Neuronal stem cell (in vitro differentiated cells): ENCODE data around the gene CBFB.

Experiments used
- DNase-seq: peaks from one replicate; pipeline ENCODE4 v3.0.0-alpha.2; 2013; ENCODE audit warnings: low spot score
- H2AFZ ChIP-seq: one replicate; pipeline ENCODE4 v1.6.1; 2013; ENCODE audit warnings: mild to moderate bottlenecking, low read length, inconsistent platforms
- H2AK5ac ChIP-seq: 2 replicates; pipeline ENCODE4 v1.6.1; 2013; ENCODE audit warnings: low read depth, mild to moderate bottlenecking, inconsistent platforms, low read length, moderate library complexity, mixed read lengths
- H2BK120ac ChIP-seq: 2 replicates; pipeline ENCODE4 v1.6.1; 2013; ENCODE audit warnings: low read depth, mild to moderate bottlenecking, inconsistent platforms, low read length, moderate library complexity, mixed read lengths
- H2BK12ac ChIP-seq: one replicate; pipeline ENCODE4 v1.6.1; 2013; ENCODE audit warnings: low read length, inconsistent platforms
- H2BK15ac ChIP-seq: 2 replicates; pipeline ENCODE4 v1.6.1; 2013; ENCODE audit warnings: mild to moderate bottlenecking, low read length, inconsistent platforms, mixed read lengths
- H2BK5ac ChIP-seq: one replicate; pipeline ENCODE4 v1.6.1; 2013; ENCODE audit warnings: inconsistent platforms, mild to moderate bottlenecking, low read length, moderate library complexity
- H3K14ac ChIP-seq: one replicate; pipeline ENCODE4 v1.6.1; 2013; ENCODE audit warnings: low read length, inconsistent platforms
- H3K18ac ChIP-seq: 2 replicates; pipeline ENCODE4 v1.6.1; 2013; ENCODE audit warnings: low read length, inconsistent platforms
- H3K23ac ChIP-seq: 2 replicates; pipeline ENCODE4 v1.6.1; 2013; ENCODE audit warnings: low read depth, mild to moderate bottlenecking, mixed read lengths, low read length, inconsistent platforms; ENCODE audit not compliant: poor library complexity
- H3K27ac ChIP-seq: replicated peaks from 3 replicates; pipeline ENCODE4 v1.5.1; 2013; ENCODE audit warnings: low read length, inconsistent platforms
- H3K27me3 ChIP-seq, 3 experiments: 2 replicates each; pipeline ENCODE4 v1.6.1; 2013; ENCODE audit warnings: low read length in 3 of 3, mild to moderate bottlenecking in 2 of 3, inconsistent platforms in 1 of 3, low read depth in 1 of 3, mixed read lengths in 1 of 3, moderate library complexity in 1 of 3; ENCODE audit not compliant: control insufficient read depth in 3 of 3, insufficient read depth in 3 of 3
- H3K36me3 ChIP-seq, 2 donors: replicated peaks in 1 of 2; 2 replicates each; pipeline ENCODE4 v1.6.1; 2013; ENCODE audit warnings: low read length in 2 of 2; ENCODE audit not compliant: control insufficient read depth in 2 of 2, insufficient read depth in 2 of 2
- H3K4ac ChIP-seq: 2 replicates; pipeline ENCODE4 v1.6.1; 2013; ENCODE audit warnings: inconsistent platforms, mild to moderate bottlenecking, low read length, moderate library complexity
- H3K4me1 ChIP-seq, 2 donors: 1 replicate in 1 of 2; 2 replicates in 1 of 2; pipeline ENCODE4 v1.6.1; 2013; ENCODE audit warnings: low read length in 2 of 2, low read depth in 1 of 2; ENCODE audit not compliant: control insufficient read depth in 2 of 2, insufficient read depth in 1 of 2
- H3K4me2 ChIP-seq: one replicate; pipeline ENCODE4 v1.6.1; 2013; ENCODE audit warnings: mild to moderate bottlenecking, low read length, inconsistent platforms; ENCODE audit not compliant: insufficient read depth, poor library complexity, severe bottlenecking
- H3K4me3 ChIP-seq, 2 donors: 2 replicates each; pipeline ENCODE4 v1.5.1; 2013; ENCODE audit warnings: low read length in 2 of 2, mild to moderate bottlenecking in 2 of 2, inconsistent platforms in 1 of 2, moderate library complexity in 1 of 2
- H3K79me1 ChIP-seq: one replicate; pipeline ENCODE4 v1.6.1; 2013; ENCODE audit warnings: low read depth, mild to moderate bottlenecking, inconsistent platforms, low read length, moderate library complexity
- H3K9ac ChIP-seq: one replicate; pipeline ENCODE4 v1.6.1; 2013; ENCODE audit warnings: mild to moderate bottlenecking, low read depth, low read length, inconsistent platforms; ENCODE audit not compliant: poor library complexity
- H3K9me3 ChIP-seq, 2 donors: replicated peaks in 1 of 2; 2 replicates each; pipeline versions ENCODE3 to v1.6.1; 2013; ENCODE audit warnings: low read length in 2 of 2, mild to moderate bottlenecking in 2 of 2, inconsistent platforms in 1 of 2, low read depth in 1 of 2, mixed read lengths in 1 of 2, moderate library complexity in 1 of 2; ENCODE audit not compliant: control insufficient read depth in 2 of 2, insufficient read depth in 1 of 2
- H4K8ac ChIP-seq: one replicate; pipeline ENCODE4 v1.6.1; 2013; ENCODE audit warnings: low read depth, mild to moderate bottlenecking, inconsistent platforms, low read length, moderate library complexity
- H4K91ac ChIP-seq: one replicate; pipeline ENCODE4 v1.6.1; 2013; ENCODE audit warnings: low read length, low read depth, mild to moderate bottlenecking, inconsistent platforms; ENCODE audit not compliant: poor library complexity
- WGBS, 2 donors: extraction: QIAGEN DNeasy Blood & Tissue Kit; methylation state at CpG; one replicate each; pipeline ENCODE4 v1.1.7; 2013; ENCODE audit warnings: missing lambda C conversion rate in 2 of 2, mixed read lengths in 1 of 2; ENCODE audit not compliant: insufficient read length in 2 of 2, insufficient replicate concordance in 1 of 2; ENCODE audit errors: extremely low coverage in 2 of 2; 5-methylcytosine and 5-hydroxymethylcytosine counted together

CBFB gene

DNA sequence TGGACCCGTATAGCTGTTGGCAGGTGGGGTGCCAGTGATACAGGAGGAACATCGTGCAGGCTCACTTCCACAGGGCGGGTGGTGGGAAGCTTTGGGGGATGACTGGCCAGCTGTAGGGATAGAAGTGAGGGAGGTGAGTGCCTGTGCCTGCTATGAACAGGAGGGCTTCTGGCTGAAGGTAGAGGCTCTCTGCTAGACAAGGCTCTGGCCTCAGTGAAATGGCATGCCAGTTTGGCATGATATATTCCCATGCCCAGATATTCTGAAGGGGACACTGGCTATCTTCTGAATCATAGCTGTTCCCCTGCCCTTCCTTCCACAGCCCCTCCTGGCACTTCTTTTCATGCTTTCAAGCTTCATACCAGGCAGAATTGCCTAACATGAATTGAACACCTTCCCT, 99.9 kb downstream of the CBFB start:
- no peak overlapping the region for H2AFZ ChIP-seq
- no peak overlapping the region for H2BK12ac ChIP-seq
- H3K4me3 ChIP-seq, result no peak overlapping the region
- no peak overlapping the region for H2AK5ac ChIP-seq
- H3K4ac ChIP-seq, result no peak overlapping the region
- H3K36me3 ChIP-seq, result peaks cover 11 to 74% of the 10 kb centered on the region in 2 donors
- H3K14ac ChIP-seq, result no peak overlapping the region
- no peak overlapping the region for H2BK15ac ChIP-seq
- no peak for DNase-seq
- H3K23ac ChIP-seq, result no peak overlapping the region
- no peak overlapping the region for H2BK120ac ChIP-seq
- H3K4me2 ChIP-seq, result no peak overlapping the region
- no peak overlapping the region for H3K9ac ChIP-seq
- no peak overlapping the region for H3K18ac ChIP-seq
- H3K79me1 ChIP-seq, result no peaks in the 10 kb centered on the region
- H4K91ac ChIP-seq, result no peak overlapping the region
- H3K4me1 ChIP-seq, result no peaks in the 10 kb centered on the region
- no CpG with 5 or more reads among the region's 3 CpGs for WGBS, 2 donors
- no peak overlapping the region for H3K27ac ChIP-seq
- no peaks in the 10 kb centered on the region for H3K9me3 ChIP-seq
- H3K27me3 ChIP-seq, result no peaks in the 10 kb centered on the region
- no peak overlapping the region for H2BK5ac ChIP-seq
- H4K8ac ChIP-seq, result no peak overlapping the region

DNA sequence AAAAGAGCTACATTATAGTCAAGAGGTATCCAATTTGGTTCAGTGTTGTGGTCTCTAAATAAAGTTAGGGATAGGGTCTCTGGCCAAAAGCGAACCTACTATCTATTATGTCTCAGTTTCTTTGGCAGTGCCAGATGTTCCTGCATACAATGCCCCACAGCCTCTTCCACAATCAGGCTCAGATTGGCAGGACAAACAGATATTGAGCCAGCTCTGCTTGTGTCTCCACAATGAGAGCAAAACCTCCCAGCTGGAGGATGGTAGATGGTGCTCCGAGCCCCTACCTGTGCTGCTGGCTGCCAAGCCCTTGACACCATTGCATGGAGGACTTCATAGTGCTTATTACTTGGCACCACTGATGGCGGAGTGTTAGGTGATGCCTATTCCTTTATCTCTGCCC, 100.5 kb downstream of the CBFB start:
- no peak overlapping the region for H4K8ac ChIP-seq
- H3K4me1 ChIP-seq, result no peaks in the 10 kb centered on the region
- no peak for DNase-seq
- no peak overlapping the region for H3K14ac ChIP-seq
- H3K27ac ChIP-seq, result no peak overlapping the region
- no peaks in the 10 kb centered on the region for H3K9me3 ChIP-seq
- no peak overlapping the region for H3K4me2 ChIP-seq
- no peak overlapping the region for H2BK12ac ChIP-seq
- H2BK120ac ChIP-seq, result no peak overlapping the region
- H2AFZ ChIP-seq, result no peak overlapping the region
- H3K9ac ChIP-seq, result no peak overlapping the region
- H3K23ac ChIP-seq, result no peak overlapping the region
- no peak overlapping the region for H4K91ac ChIP-seq
- H2AK5ac ChIP-seq, result no peak overlapping the region
- no peak overlapping the region for H2BK5ac ChIP-seq
- H2BK15ac ChIP-seq, result no peak overlapping the region
- H3K4me3 ChIP-seq, result no peak overlapping the region
- H3K27me3 ChIP-seq, result no peaks in the 10 kb centered on the region
- H3K4ac ChIP-seq, result no peak overlapping the region
- no peak overlapping the region for H3K18ac ChIP-seq
- H3K79me1 ChIP-seq, result no peaks in the 10 kb centered on the region
- WGBS, 2 donors, result no CpG with 5 or more reads among the region's 3 CpGs
- H3K36me3 ChIP-seq, result peaks cover 15 to 74% of the 10 kb centered on the region in 2 donors

DNA sequence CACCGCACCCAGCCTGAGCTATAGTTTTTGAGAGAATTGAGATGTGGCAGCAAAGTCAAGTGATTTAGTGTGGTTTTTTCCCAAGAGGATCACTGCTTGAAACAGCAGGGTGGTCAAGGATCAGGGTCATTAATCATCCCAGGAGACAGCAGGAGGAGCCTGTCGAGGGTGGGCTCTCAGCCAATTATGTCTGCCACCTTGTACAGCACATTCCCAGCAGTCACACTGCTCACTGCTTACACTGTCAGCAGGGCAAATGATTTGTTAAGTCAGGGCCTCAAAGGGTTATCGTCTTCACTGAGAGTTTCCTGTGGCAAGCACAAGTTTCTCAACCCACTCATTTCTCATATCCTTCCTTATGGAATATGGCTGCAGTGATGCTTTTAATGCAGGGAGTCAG, 108.7 kb downstream of the CBFB start:
- Histone ChIP-seq H2BK5ac (no peak overlapping the region), H3K27me3 (no peaks in the 10 kb centered on the region), H3K79me1 (no peaks in the 10 kb centered on the region), H2AK5ac (no peak overlapping the region), H4K91ac (no peak overlapping the region), H4K8ac (no peak overlapping the region), H3K4me3 (no peak overlapping the region), H2BK15ac (no peak overlapping the region), H3K9ac (no peak overlapping the region), H2AFZ (no peak overlapping the region), H3K4ac (no peak overlapping the region), H3K23ac (no peak overlapping the region), H3K9me3 (no peaks in the 10 kb centered on the region), H3K18ac (no peak overlapping the region), H3K27ac (no peak overlapping the region), H3K36me3 (peaks cover 35 to 88% of the 10 kb centered on the region in 2 donors), H3K4me2 (no peak overlapping the region), H2BK12ac (no peak overlapping the region), H3K14ac (no peak overlapping the region), H2BK120ac (no peak overlapping the region), H3K4me1 (no peaks in the 10 kb centered on the region)
- WGBS, 2 donors, result no CpG with 5 or more reads among the region's 3 CpGs
- no peak for DNase-seq

DNA sequence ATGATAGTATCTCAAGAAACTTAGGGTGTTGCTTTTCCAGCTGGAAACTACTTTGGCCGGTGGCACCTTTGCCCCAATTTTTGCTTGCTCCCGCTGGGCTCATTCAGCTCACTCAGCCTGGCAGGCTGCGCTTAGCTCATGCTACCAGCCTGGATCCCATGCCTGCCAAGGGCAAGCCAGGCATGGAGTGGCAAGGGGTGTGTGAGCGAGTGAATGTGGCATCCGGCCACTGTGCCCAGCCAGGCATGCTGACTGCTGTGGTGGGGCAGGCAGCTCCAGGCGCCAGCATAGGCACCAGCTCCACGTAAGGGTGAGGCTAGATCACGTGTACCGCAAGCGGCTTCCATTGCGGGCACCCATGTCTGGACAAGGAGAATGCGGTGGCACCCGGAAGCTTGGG, 112.4 kb downstream of the CBFB start:
- Histone ChIP-seq H2BK15ac (no peak overlapping the region), H2AFZ (no peak overlapping the region), H3K79me1 (no peaks in the 10 kb centered on the region), H3K23ac (no peak overlapping the region), H3K9ac (no peak overlapping the region), H3K27me3 (no peaks in the 10 kb centered on the region), H2BK120ac (no peak overlapping the region), H2AK5ac (no peak overlapping the region), H3K27ac (no peak overlapping the region), H3K4me2 (no peak overlapping the region), H3K36me3 (peaks cover 47 to 92% of the 10 kb centered on the region in 2 donors), H4K91ac (no peak overlapping the region), H3K14ac (no peak overlapping the region), H3K4me3 (no peak overlapping the region), H4K8ac (no peak overlapping the region), H3K4ac (no peak overlapping the region), H3K18ac (no peak overlapping the region), H3K9me3 (no peaks in the 10 kb centered on the region), H2BK5ac (no peak overlapping the region), H3K4me1 (no peaks in the 10 kb centered on the region), H2BK12ac (no peak overlapping the region)
- DNase-seq, result no peak
- WGBS, 2 donors, result no CpG with 5 or more reads among the region's 13 CpGs
